Esophagus muscularis mucosa (tissue), 4 donors: ENCODE measurements around the gene TEKT1. TPM values are rescaled to one million over a fixed set of nuclear protein-coding genes. Genes with fewer than 3 reads are reported as not detected.
A peak's percentile ranks its signal among the peaks of the same experiment; 100 is the strongest.

ENCODE experiments used
- DNase-seq: peaks from one replicate; pipeline ENCODE4 v3.0.0-alpha.2; 2017; ENCODE audit errors: extremely low spot score
- H3K27ac ChIP-seq, 4 donors: fragments of 200-600 bp; sonication (generic); replicated peaks in 1 of 4; 1 replicate in 3 of 4; 2 replicates in 1 of 4; pipeline ENCODE4 v1.5.1; 2016 to 2019; ENCODE audit warnings: mild to moderate bottlenecking in 1 of 4
- H3K27me3 ChIP-seq, 4 donors: fragments of 200-600 bp; sonication (generic); one replicate each; pipeline versions ENCODE4 v1.5.1 to v1.6.0; 2016 to 2019
- H3K36me3 ChIP-seq, 4 donors: fragments of 200-600 bp; sonication (generic); one replicate each; pipeline ENCODE4 v1.5.1; 2016 to 2019
- H3K4me1 ChIP-seq, 4 donors: fragments of 200-600 bp; sonication (generic); one replicate each; pipeline ENCODE4 v1.5.1; 2016 to 2019
- H3K4me3 ChIP-seq, 4 donors: fragments of 200-600 bp; sonication (generic); 1 replicate in 2 of 4; 2 replicates in 2 of 4; pipeline ENCODE4 v1.5.1; 2016 to 2019; ENCODE audit warnings: mild to moderate bottlenecking in 4 of 4, moderate library complexity in 1 of 4
- H3K9me3 ChIP-seq, 4 donors: fragments of 200-600 bp; sonication (generic); 1 replicate in 3 of 4; 2 replicates in 1 of 4; pipeline ENCODE4 v1.5.1; 2016 to 2019
- EP300 ChIP-seq: sonication (generic); formaldehyde crosslinking; IDR thresholded peaks from one replicate; pipeline ENCODE4 v1.6.1; 2017; ENCODE audit warnings: antibody characterized with exemption
- POLR2A ChIP-seq: fragments of 450-650 bp; IDR thresholded peaks from one replicate; pipeline ENCODE4 v1.6.1; 2017; ENCODE audit warnings: antibody characterized with exemption, moderate library complexity, mild to moderate bottlenecking, low read depth
- POLR2AphosphoS5 ChIP-seq, 2 donors: sonication (generic); formaldehyde crosslinking; IDR thresholded peaks; one replicate each; pipeline ENCODE4 v1.6.1; 2017; ENCODE audit warnings: antibody characterized with exemption in 2 of 2
- WGBS: methylation state at CpG from one replicate; pipeline ENCODE4 v1.1.5; 2018; 5-methylcytosine and 5-hydroxymethylcytosine counted together
- intact Hi-C: fragments of 100-400 bp; cut with DNase I; formaldehyde crosslinking; loops from one replicate; pipeline ENCODE4 v1.15.1; 2023
- total RNA-seq, 4 donors: library from RNA; depleted of rRNA; stranded (reverse); fragments of >200 nt; gene quantifications; one replicate each; pipeline versions ENCODE4 v1.1.0 to v1.2.1, GENCODE V29; 2016
- TF ChIP-seq, protein P1 (sequence below), 3 experiments: fragments of 200-600 bp in 2 of 3; fragments of 450-650 bp in 1 of 3; sonication (generic) in 2 of 3; IDR thresholded peaks; one replicate each; pipeline ENCODE4 v1.5.1; 2017 to 2019; ENCODE audit warnings: antibody characterized with exemption in 3 of 3, mild to moderate bottlenecking in 2 of 3, moderate library complexity in 1 of 3

Gene TEKT1
- total RNA-seq, 4 donors from 2014 or later = not detected

DNA sequence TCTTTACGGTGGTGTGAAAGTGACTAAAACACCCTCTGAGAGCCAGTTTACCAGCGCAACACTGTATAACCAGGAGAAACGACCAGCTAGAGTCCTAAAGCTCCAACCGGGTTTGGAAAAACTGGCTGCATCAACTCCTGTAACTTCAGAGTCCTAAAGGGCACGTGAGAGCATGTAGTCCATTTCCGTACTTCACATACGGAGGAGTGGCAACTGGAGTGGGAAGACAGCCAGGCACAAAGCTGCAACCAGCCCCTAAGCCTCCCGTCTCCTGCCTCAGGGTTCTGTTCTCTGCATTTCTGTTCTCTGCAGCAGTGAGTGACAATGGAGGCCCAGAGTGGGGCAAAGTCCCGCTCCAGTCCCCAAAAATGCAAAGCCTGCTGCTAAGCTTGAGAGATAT lies 19.2 kb downstream of the TEKT1 start:
- H3K9me3 ChIP-seq = peaks cover 0 to 7% (median 3%) of the 10 kb centered on the region in 4 donors
- H3K27me3 ChIP-seq = peaks cover 0 to 32% (median 0%) of the 10 kb centered on the region in 4 donors
- H3K27ac ChIP-seq = no peak overlapping the region
- intact Hi-C loops = no loop called here
- no peak overlapping the region for H3K4me3 ChIP-seq
- no peak for TF ChIP-seq POLR2A
- TF ChIP-seq POLR2AphosphoS5 (IDR thresholded peaks at IDR 0.05) = no peak
- no peak for TF ChIP-seq EP300
- TF ChIP-seq, protein P1, sequence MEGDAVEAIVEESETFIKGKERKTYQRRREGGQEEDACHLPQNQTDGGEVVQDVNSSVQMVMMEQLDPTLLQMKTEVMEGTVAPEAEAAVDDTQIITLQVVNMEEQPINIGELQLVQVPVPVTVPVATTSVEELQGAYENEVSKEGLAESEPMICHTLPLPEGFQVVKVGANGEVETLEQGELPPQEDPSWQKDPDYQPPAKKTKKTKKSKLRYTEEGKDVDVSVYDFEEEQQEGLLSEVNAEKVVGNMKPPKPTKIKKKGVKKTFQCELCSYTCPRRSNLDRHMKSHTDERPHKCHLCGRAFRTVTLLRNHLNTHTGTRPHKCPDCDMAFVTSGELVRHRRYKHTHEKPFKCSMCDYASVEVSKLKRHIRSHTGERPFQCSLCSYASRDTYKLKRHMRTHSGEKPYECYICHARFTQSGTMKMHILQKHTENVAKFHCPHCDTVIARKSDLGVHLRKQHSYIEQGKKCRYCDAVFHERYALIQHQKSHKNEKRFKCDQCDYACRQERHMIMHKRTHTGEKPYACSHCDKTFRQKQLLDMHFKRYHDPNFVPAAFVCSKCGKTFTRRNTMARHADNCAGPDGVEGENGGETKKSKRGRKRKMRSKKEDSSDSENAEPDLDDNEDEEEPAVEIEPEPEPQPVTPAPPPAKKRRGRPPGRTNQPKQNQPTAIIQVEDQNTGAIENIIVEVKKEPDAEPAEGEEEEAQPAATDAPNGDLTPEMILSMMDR (IDR thresholded peaks at IDR 0.05) = no peak
- H3K4me1 ChIP-seq = no peaks in the 10 kb centered on the region
- H3K36me3 ChIP-seq = no peaks in the 10 kb centered on the region
- 64% methylated on average over 9 of the region's 9 CpGs for WGBS
- DNase-seq = no peak

DNA sequence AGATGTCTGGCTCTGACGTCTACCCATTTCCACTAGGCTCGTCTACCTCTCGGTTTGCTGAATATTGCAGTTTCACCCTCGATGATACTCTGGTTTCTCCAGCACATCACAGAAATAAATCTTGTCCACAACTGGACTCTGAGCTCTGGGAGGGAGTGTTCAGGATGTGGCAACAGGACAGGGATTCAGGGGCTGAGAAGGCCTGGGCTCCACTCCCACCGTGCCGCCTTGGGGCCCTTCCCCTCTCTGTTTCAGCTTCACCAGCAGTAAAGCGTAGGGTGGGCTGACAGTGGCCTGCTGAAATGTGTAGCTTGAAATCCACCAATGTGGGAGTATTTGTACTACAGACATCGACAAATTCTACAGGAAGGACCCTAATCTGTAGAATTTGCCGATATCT lies 20.0 kb downstream of the TEKT1 start:
- Histone ChIP-seq H3K4me1 (no peaks in the 10 kb centered on the region), H3K4me3 (no peak overlapping the region), H3K27me3 (peaks cover 0 to 32% (median 0%) of the 10 kb centered on the region in 4 donors), H3K9me3 (peaks cover 0 to 7% (median 3%) of the 10 kb centered on the region in 4 donors), H3K36me3 (no peaks in the 10 kb centered on the region), H3K27ac (no peak overlapping the region)
- WGBS = 76% methylated on average over 9 of the region's 9 CpGs
- DNase-seq = no peak
- TF ChIP-seq, protein P1 (IDR thresholded peaks at IDR 0.05) = no peak
- no peak for TF ChIP-seq POLR2A
- no peak for TF ChIP-seq POLR2AphosphoS5 (IDR thresholded peaks at IDR 0.05)
- no peak for TF ChIP-seq EP300
- intact Hi-C loops = no loop called here

DNA sequence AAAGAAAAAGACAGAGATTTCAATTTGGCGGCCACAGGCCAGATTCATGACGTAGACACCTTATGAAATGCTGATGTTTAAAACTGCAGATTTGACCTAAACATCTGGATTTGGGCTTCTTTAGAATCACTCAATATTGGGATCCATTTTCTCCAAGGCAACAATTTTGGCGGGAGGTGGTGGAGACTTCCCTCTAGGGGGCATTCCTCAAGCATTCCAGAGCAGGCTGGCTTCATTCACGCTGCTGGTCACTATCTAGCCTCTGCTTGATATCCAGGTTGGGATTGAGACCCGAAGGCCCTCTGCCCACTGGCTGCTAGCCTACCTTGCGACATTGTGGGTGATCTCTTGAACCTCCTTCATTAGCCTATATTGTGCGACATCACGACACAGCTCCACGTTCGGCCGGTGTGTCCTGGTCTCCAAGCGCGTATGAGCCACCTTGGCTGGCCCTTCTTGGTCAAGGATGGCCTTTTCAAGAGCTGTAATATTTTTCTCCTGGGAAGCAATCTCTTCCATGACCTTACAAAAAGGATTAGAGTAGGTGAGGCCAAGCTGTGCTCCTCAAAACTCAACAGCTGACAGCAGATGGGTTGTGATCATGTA lies 31.0 kb downstream of the TEKT1 start:
- no peak overlapping the region for H3K27ac ChIP-seq
- no peaks in the 10 kb centered on the region for H3K9me3 ChIP-seq
- DNase-seq = peak; percentile 75
- H3K27me3 ChIP-seq = no peaks in the 10 kb centered on the region
- no peak overlapping the region for H3K4me3 ChIP-seq
- WGBS = 90% methylated on average over 13 of the region's 13 CpGs
- TF ChIP-seq POLR2AphosphoS5 (IDR thresholded peaks at IDR 0.05) (no peak), EP300 (no peak), POLR2A (no peak)
- TF ChIP-seq, protein P1 (IDR thresholded peaks at IDR 0.05) = no peak
- intact Hi-C loops = no loop called here
- H3K36me3 ChIP-seq = no peaks in the 10 kb centered on the region
- no peaks in the 10 kb centered on the region for H3K4me1 ChIP-seq

DNA sequence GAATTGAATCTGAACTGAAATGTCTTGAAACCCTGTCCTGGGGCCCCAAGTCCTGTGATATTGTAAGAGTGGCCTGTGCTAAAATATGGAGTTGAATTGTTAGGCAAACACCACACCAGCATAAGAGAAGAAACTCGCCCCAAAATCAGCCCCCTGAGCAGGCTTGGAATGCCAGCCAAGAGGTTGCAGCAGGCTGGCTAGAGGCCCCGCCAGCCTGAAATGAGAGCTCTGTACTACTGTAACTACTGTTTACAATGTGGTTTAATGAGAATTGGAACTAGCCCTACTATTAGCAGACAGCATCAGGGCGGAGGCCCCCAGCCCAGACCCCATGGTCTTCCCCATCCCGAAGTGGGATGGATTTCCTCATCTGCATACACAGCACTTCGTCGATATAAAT lies 31.8 kb downstream of the TEKT1 start:
- no peaks in the 10 kb centered on the region for H3K36me3 ChIP-seq
- intact Hi-C loops = no loop called here
- 71% methylated on average over 5 of the region's 6 CpGs for WGBS
- H3K9me3 ChIP-seq = no peaks in the 10 kb centered on the region
- no peaks in the 10 kb centered on the region for H3K4me1 ChIP-seq
- H3K27me3 ChIP-seq = no peaks in the 10 kb centered on the region
- no peak overlapping the region for H3K4me3 ChIP-seq
- no peak for DNase-seq
- TF ChIP-seq POLR2A (no peak), EP300 (no peak), POLR2AphosphoS5 (IDR thresholded peaks at IDR 0.05) (no peak)
- TF ChIP-seq, protein P1 (IDR thresholded peaks at IDR 0.05) = no peak
- H3K27ac ChIP-seq = no peak overlapping the region
